ENCODE measurements around the gene DNAH8.

DNA sequence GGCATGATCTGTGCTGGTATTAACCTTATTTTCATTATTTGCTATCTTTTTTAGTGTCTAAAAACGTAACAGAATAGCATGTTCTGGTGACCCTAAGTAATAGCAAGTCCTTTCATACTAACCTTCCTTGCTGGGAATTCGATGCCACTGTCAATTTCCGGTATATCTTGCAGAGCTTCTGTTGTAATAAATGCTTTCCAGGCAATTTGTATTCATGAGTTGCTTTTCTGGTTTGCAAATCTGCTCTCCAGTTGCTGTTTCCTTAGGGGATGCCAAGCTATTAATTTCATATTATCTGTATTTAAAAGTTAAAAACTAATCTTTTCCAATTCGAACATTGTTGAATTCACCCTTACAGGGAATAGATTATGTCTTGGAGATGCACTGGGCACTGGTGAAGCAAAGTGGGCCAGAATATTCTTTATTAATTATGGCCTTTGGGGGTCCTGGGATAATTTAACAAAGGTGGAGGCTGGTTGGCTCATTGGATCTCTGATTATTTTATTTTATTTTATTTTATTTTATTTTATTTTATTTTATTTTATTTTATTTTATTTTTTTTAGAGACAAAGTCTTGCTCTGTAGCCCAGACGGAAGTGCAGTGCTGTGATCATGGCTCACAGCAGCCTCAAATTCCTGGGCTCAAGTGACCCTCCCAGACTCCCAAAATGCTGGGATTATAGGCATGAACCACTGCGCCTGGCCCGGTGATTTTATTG lies 209.8 kb downstream of the DNAH8 start:
- TF ChIP-seq, protein P1, sequence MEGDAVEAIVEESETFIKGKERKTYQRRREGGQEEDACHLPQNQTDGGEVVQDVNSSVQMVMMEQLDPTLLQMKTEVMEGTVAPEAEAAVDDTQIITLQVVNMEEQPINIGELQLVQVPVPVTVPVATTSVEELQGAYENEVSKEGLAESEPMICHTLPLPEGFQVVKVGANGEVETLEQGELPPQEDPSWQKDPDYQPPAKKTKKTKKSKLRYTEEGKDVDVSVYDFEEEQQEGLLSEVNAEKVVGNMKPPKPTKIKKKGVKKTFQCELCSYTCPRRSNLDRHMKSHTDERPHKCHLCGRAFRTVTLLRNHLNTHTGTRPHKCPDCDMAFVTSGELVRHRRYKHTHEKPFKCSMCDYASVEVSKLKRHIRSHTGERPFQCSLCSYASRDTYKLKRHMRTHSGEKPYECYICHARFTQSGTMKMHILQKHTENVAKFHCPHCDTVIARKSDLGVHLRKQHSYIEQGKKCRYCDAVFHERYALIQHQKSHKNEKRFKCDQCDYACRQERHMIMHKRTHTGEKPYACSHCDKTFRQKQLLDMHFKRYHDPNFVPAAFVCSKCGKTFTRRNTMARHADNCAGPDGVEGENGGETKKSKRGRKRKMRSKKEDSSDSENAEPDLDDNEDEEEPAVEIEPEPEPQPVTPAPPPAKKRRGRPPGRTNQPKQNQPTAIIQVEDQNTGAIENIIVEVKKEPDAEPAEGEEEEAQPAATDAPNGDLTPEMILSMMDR (IDR thresholded peaks at IDR 0.05): no peak
- TF ChIP-seq POLR2A (IDR thresholded peaks at IDR 0.05): no peak

Data from testis (tissue), 2 donors.